ENCODE measurements around the gene AEBP1. TPM values are rescaled to one million over a fixed set of nuclear protein-coding genes. Genes with fewer than 3 reads are reported as not detected.

Gene AEBP1
- total RNA-seq, 1 donor from 2014 or later: 272 TPM

DNA sequence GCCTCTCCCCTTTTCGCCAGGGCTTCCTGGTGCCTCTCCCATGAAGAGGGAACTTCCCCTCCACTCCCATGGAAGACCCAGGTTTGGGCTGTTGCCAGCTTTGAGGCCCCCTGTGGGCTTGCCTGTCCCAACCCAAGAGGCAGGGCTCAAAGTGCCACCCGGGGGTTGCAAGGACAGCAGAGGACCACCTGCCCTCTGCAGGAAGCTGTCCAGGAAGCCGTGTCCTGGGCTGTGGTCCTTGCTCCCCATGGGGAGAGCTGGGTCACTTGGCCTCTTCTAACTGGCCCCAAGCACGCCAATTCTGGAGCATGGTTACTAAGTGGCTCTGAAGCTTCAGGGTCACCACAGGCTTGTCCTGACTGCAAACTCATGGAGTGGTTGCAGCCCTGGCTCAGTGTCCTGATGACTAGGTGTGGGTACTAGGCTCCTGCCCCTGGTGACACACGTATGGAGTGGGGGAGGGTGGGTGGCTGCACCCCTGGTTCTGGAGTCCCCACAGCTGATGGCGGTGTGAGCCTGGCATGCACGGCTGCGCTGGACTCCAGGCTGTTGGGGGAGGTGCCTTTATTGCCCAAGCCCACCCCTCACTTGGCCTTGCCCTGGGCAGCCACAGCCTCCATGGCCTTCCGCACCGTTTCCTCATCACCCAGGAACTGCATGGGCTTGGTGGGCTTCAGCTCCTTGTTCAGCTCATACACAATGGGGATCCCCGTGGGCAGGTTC lies 41.8 kb upstream of the AEBP1 start:
- no peak overlapping the region for H3K27ac ChIP-seq
- TF ChIP-seq, protein P1, sequence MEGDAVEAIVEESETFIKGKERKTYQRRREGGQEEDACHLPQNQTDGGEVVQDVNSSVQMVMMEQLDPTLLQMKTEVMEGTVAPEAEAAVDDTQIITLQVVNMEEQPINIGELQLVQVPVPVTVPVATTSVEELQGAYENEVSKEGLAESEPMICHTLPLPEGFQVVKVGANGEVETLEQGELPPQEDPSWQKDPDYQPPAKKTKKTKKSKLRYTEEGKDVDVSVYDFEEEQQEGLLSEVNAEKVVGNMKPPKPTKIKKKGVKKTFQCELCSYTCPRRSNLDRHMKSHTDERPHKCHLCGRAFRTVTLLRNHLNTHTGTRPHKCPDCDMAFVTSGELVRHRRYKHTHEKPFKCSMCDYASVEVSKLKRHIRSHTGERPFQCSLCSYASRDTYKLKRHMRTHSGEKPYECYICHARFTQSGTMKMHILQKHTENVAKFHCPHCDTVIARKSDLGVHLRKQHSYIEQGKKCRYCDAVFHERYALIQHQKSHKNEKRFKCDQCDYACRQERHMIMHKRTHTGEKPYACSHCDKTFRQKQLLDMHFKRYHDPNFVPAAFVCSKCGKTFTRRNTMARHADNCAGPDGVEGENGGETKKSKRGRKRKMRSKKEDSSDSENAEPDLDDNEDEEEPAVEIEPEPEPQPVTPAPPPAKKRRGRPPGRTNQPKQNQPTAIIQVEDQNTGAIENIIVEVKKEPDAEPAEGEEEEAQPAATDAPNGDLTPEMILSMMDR (IDR thresholded peaks at IDR 0.05): no peak
- DNase-seq (peak; percentile 52), ATAC-seq (no peak)
- H3K4me3 ChIP-seq: no peak overlapping the region
- H3K27me3 ChIP-seq: no peaks in the 10 kb centered on the region
- peaks cover 10% of the 10 kb centered on the region for H3K4me1 ChIP-seq
- H3K36me3 ChIP-seq: peaks cover 49% of the 10 kb centered on the region
- H3K9me3 ChIP-seq: no peaks in the 10 kb centered on the region
- intact Hi-C loops (cut with DNase I): no loop called here

DNA sequence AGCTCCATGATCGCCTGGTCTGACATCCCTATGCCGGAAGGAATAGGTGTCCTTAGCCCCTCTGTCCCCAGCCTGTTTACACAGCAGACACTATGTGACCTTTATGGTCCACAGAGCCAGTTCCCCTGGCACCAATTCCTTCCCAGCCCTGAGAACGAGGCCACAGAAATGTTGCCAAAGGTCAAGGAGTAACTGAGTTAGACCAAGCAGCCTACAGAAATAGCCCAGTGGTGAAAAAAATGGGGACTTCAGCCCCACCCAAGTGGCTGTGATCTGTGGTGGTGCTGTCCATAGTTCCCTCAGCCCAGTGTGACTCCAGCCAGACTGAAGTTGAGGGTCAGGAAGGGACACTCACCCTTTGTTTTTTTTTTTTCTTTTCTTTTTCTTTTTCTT lies 41.2 kb upstream of the AEBP1 start:
- Histone ChIP-seq H3K4me3 (no peak overlapping the region), H3K27ac (no peak overlapping the region), H3K27me3 (no peaks in the 10 kb centered on the region), H3K36me3 (peaks cover 44% of the 10 kb centered on the region), H3K4me1 (peaks cover 10% of the 10 kb centered on the region), H3K9me3 (no peaks in the 10 kb centered on the region)
- TF ChIP-seq, protein P1 (IDR thresholded peaks at IDR 0.05): no peak
- intact Hi-C loops (cut with DNase I): no loop called here
- no peak for ATAC-seq
- DNase-seq: no peak

DNA sequence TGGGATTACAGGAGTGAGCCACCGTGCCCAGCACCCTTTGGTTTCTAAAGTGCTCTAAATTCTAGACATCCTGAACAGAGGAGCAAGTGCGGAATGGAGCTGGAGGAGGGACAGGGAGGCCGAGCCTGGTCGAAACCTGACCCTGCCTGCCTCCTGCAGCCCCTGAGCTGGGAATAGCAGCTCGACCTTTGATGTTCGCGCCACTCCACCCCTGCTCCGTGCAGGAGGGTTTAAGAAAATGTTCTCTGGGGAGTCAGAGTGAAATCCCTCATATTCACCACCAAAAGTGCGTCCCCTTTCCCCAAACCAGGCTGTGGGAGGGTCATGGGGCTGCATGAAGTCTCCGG lies 40.6 kb upstream of the AEBP1 start:
- H3K4me1 ChIP-seq: peaks cover 10% of the 10 kb centered on the region
- intact Hi-C loops (cut with DNase I): no loop called here
- H3K36me3 ChIP-seq: peaks cover 38% of the 10 kb centered on the region
- no peak overlapping the region for H3K27ac ChIP-seq
- H3K4me3 ChIP-seq: no peak overlapping the region
- H3K9me3 ChIP-seq: no peaks in the 10 kb centered on the region
- ATAC-seq: no peak
- no peak for DNase-seq
- TF ChIP-seq, protein P1 (IDR thresholded peaks at IDR 0.05): no peak
- no peaks in the 10 kb centered on the region for H3K27me3 ChIP-seq

DNA sequence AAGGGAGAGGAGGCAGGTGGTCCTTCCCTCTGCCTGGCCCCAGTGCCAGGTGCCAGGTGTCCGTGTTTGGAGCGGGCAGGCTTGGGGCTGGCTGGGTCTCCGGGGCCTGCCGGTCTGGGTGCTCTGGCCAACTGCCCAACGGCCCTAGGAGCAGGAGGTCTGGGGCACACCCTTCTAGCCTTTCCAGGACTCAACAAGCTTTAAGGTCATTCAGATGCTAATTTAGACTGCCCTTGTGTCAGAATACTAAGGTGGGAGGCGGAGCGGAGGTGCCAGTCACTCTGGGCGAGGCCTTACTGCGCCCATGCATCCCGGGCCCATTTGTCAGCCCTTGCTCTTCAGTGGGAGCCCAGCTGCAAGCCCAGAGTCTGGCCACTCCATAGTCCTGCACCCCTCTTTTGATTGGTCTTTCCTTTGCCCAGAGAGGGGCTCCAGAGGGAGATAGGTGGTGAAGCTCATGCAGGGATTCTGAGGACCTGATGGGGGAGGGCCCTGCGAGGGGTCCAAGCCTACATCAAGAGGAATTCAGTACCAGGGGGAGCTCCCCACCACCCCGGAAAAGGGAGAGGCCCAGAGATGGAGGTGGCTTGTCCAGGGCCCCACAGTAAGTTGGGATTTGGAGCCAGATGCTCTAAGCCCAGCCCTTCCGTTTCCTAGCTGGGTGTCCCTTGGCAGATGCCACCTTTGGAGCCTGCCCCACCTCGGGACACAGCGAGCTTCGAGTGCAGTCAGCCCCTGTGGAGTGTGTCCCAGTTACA lies 40.1 kb upstream of the AEBP1 start:
- Histone ChIP-seq H3K4me1 (peaks cover 10% of the 10 kb centered on the region), H3K27me3 (no peaks in the 10 kb centered on the region), H3K36me3 (peaks cover 32% of the 10 kb centered on the region), H3K9me3 (no peaks in the 10 kb centered on the region), H3K4me3 (no peak overlapping the region), H3K27ac (no peak overlapping the region)
- DNase-seq: peak; percentile 59
- TF ChIP-seq, protein P1 (IDR thresholded peaks at IDR 0.05): no peak
- intact Hi-C loops (cut with DNase I): no loop called here
- ATAC-seq: no peak

DNA sequence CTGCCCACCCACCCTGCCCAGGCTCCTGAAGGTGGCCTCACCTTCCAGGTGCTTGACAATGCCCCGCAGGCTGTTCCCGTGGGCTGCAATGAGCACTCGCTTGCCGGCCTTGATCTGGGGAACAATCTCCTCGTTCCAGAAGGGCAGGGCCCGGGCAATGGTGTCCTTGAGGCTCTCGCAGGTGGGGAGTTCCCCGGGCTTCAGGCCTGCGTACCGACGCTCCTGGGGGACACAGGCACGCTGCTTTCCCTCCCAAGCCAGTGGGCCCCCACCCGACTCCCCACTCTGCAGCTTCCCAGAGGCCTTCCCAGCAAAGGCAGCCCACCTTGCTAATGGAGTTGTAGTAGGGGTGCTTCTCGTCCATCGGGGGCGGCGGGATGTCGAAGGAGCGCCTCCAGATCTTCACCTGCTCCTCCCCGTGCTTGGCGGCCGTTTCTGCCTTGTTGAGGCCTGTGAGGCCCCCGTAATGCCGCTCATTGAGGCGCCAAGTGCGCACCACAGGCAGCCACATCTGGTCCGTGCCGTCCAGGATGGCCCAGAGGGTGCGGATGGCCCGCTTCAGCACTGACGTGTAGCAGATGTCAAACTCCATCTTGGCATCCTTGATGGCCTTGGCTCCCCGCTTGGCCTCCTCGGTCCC lies 39.2 kb upstream of the AEBP1 start:
- peak; percentile 5 for ATAC-seq
- no peak overlapping the region for H3K4me3 ChIP-seq

More for the DNA sequence above, 39.2 kb upstream of the AEBP1 start:
- Histone ChIP-seq H3K27me3 (no peaks in the 10 kb centered on the region), H3K4me1 (peaks cover 10% of the 10 kb centered on the region), H3K27ac (no peak overlapping the region), H3K36me3 (peaks cover 24% of the 10 kb centered on the region), H3K9me3 (no peaks in the 10 kb centered on the region)
- TF ChIP-seq, protein P1 (IDR thresholded peaks at IDR 0.05): no peak
- peak; percentile 65 for DNase-seq
- intact Hi-C loops (cut with DNase I): no loop called here

Data from upper lobe of right lung (tissue), 1 donor.